Uterus (tissue), 4 donors: Measurements from ENCODE around the gene NKD2. TPM values are rescaled to one million over a fixed set of nuclear protein-coding genes. Genes with fewer than 3 reads are reported as not detected.

Source experiments
- DNase-seq, 2 donors: peaks; one replicate each; pipeline ENCODE4 v3.0.0-alpha.2; 2019 to 2020
- H3K27ac ChIP-seq, 2 donors: fragments of 200-600 bp; sonication (generic); 1 replicate in 1 of 2; 2 replicates in 1 of 2; pipeline ENCODE4 v1.5.1; 2016 to 2018
- H3K27me3 ChIP-seq, 2 donors: fragments of 200-600 bp; sonication (generic); one replicate each; pipeline ENCODE4 v1.5.1; 2018 to 2019; ENCODE audit warnings: control low read depth in 1 of 2
- H3K36me3 ChIP-seq, 2 donors: fragments of 200-600 bp; sonication (generic); one replicate each; pipeline ENCODE4 v1.5.1; 2019; ENCODE audit warnings: control low read depth in 1 of 2
- H3K4me1 ChIP-seq, 2 donors: fragments of 200-600 bp; sonication (generic); one replicate each; pipeline ENCODE4 v1.5.1; 2018 to 2019; ENCODE audit warnings: control low read depth in 1 of 2
- H3K4me3 ChIP-seq, 2 donors: fragments of 200-600 bp; sonication (generic); 1 replicate in 1 of 2; 2 replicates in 1 of 2; pipeline ENCODE4 v1.5.1; 2018 to 2019; ENCODE audit warnings: mild to moderate bottlenecking in 1 of 2
- H3K9me3 ChIP-seq, 2 donors: fragments of 200-600 bp; sonication (generic); one replicate each; pipeline ENCODE4 v1.5.1; 2019; ENCODE audit warnings: control low read depth in 1 of 2
- POLR2A ChIP-seq, 2 donors: fragments of 450-650 bp; IDR thresholded peaks; one replicate each; pipeline ENCODE4 v1.6.1; 2016; ENCODE audit warnings: antibody characterized with exemption in 2 of 2, mild to moderate bottlenecking in 1 of 2, moderate library complexity in 1 of 2
- intact Hi-C: fragments of 100-400 bp; cut with DNase I; formaldehyde crosslinking; loops from one replicate; pipeline ENCODE4 v1.15.1; 2023; ENCODE audit warnings: low total_unique reads
- total RNA-seq, 4 donors: library from RNA; depleted of rRNA in 3 of 4; stranded (reverse); fragments of >200 nt in 3 of 4; gene quantifications; one replicate each; pipeline versions ENCODE4 v1.1.0 to v1.2.4, GENCODE V29; 2014 to 2023
- TF ChIP-seq, protein P1 (sequence below), 4 experiments: fragments of 200-600 bp in 2 of 4; fragments of 450-650 bp in 2 of 4; sonication (generic) in 2 of 4; IDR thresholded peaks; one replicate each; pipeline ENCODE4 v1.5.1; 2016 to 2019; ENCODE audit warnings: antibody characterized with exemption in 4 of 4, mild to moderate bottlenecking in 2 of 4, moderate library complexity in 1 of 4
- donor health status: DM: yes; HTN: yes; CAD: no.

The NKD2 gene
- total RNA-seq, 4 donors from 2014 or later: 2.5 to 11.1 TPM; not detected in 2

GRCh38 chr5:1065143-1065750 is 56.6 kb downstream of the NKD2 start:
- no peak overlapping the region for H3K27ac ChIP-seq
- DNase-seq: no peak
- no peaks in the 10 kb centered on the region for H3K36me3 ChIP-seq
- no peaks in the 10 kb centered on the region for H3K4me1 ChIP-seq
- intact Hi-C loops: no loop called here
- H3K9me3 ChIP-seq: no peaks in the 10 kb centered on the region
- H3K4me3 ChIP-seq: no peak overlapping the region
- TF ChIP-seq, protein P1, sequence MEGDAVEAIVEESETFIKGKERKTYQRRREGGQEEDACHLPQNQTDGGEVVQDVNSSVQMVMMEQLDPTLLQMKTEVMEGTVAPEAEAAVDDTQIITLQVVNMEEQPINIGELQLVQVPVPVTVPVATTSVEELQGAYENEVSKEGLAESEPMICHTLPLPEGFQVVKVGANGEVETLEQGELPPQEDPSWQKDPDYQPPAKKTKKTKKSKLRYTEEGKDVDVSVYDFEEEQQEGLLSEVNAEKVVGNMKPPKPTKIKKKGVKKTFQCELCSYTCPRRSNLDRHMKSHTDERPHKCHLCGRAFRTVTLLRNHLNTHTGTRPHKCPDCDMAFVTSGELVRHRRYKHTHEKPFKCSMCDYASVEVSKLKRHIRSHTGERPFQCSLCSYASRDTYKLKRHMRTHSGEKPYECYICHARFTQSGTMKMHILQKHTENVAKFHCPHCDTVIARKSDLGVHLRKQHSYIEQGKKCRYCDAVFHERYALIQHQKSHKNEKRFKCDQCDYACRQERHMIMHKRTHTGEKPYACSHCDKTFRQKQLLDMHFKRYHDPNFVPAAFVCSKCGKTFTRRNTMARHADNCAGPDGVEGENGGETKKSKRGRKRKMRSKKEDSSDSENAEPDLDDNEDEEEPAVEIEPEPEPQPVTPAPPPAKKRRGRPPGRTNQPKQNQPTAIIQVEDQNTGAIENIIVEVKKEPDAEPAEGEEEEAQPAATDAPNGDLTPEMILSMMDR (IDR thresholded peaks at IDR 0.05): no peak
- no peak for TF ChIP-seq POLR2A (IDR thresholded peaks at IDR 0.05)
- no peaks in the 10 kb centered on the region for H3K27me3 ChIP-seq

DNA sequence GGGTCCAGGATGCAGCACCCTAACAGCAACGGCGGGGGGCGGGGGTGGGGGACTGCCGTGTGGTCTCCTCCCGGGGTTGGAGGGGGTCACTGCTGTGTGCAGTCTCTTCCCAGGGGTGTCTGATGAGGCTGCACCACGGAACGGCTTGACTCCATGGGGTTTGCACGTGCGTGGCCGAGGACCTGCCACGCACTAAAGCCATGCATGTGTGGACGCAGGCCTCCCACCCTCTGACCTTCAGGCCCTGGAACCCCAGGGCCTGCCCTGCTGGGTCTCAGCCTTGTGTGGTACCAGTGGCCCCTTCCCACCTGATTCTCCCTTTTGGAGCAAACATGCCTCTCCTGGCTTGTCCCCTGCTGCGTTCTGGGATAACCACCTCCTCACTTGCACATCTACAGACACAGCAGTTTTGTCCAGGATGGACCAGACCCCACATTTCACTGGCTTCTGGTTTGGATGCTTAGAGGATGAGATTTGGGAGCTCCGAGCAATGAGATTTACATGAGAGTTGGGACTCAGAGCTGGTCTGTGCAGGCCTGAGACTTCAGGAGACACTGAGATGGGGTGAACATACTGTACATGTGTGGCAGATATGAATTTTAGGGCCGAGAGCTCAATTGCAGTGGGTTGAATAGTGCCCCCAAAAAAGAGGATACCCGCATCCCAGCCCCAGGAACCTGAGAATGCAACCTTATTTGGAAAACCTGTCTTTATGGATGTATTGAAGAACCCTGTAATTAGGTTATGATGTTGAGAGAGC is 57.5 kb downstream of the NKD2 start:
- intact Hi-C loops: no loop called here
- no peak overlapping the region for H3K4me3 ChIP-seq
- H3K9me3 ChIP-seq: no peaks in the 10 kb centered on the region
- no peak for DNase-seq
- TF ChIP-seq, protein P1 (IDR thresholded peaks at IDR 0.05): no peak
- TF ChIP-seq POLR2A (IDR thresholded peaks at IDR 0.05): no peak
- H3K36me3 ChIP-seq: no peaks in the 10 kb centered on the region
- no peaks in the 10 kb centered on the region for H3K27me3 ChIP-seq
- H3K27ac ChIP-seq: no peak overlapping the region
- H3K4me1 ChIP-seq: no peaks in the 10 kb centered on the region

GRCh38 chr5:1066676-1067075 is 58.1 kb downstream of the NKD2 start:
- Histone ChIP-seq H3K4me1 (no peaks in the 10 kb centered on the region), H3K9me3 (no peaks in the 10 kb centered on the region), H3K27me3 (no peaks in the 10 kb centered on the region), H3K27ac (no peak overlapping the region), H3K36me3 (no peaks in the 10 kb centered on the region), H3K4me3 (no peak overlapping the region)
- intact Hi-C loops: no loop called here
- TF ChIP-seq, protein P1 (IDR thresholded peaks at IDR 0.05): no peak
- TF ChIP-seq POLR2A (IDR thresholded peaks at IDR 0.05): no peak
- no peak for DNase-seq

- H3K9me3 ChIP-seq: no peaks in the 10 kb centered on the region
- TF ChIP-seq, protein P1 (IDR thresholded peaks at IDR 0.05): no peak
- TF ChIP-seq POLR2A (IDR thresholded peaks at IDR 0.05): no peak
- H3K4me3 ChIP-seq: no peak overlapping the region
- no peaks in the 10 kb centered on the region for H3K36me3 ChIP-seq
- H3K27ac ChIP-seq: no peak overlapping the region
- intact Hi-C loops: no loop called here
- no peak for DNase-seq
- no peaks in the 10 kb centered on the region for H3K27me3 ChIP-seq
- no peaks in the 10 kb centered on the region for H3K4me1 ChIP-seq
These were observed 58.8 kb downstream of the NKD2 start for GRCh38 chr5:1067141-1068121.
